Mesendoderm (in vitro differentiated cells): Measurements from ENCODE around the gene ATP1A2.

Experiments used
- DNase-seq: peaks from one replicate; pipeline ENCODE4 v3.0.0; 2013
- H2AK5ac ChIP-seq: 2 replicates; pipeline ENCODE4 v1.6.1; 2013; ENCODE audit warnings: low read length, inconsistent platforms
- H2BK120ac ChIP-seq: 2 replicates; pipeline ENCODE4 v1.6.1; 2013; ENCODE audit warnings: low read depth, mild to moderate bottlenecking, low read length, moderate library complexity, mixed read lengths
- H2BK15ac ChIP-seq: replicated peaks from 2 replicates; pipeline ENCODE4 v1.6.1; 2013; ENCODE audit warnings: low read depth, mild to moderate bottlenecking, moderate library complexity
- H2BK5ac ChIP-seq: 2 replicates; pipeline ENCODE4 v1.6.1; 2013; ENCODE audit warnings: low read length, inconsistent platforms
- H3K18ac ChIP-seq: 2 replicates; pipeline ENCODE4 v1.6.1; 2013; ENCODE audit warnings: mild to moderate bottlenecking, low read length, mixed read lengths
- H3K23ac ChIP-seq: one replicate; pipeline ENCODE4 v1.6.1; 2013; ENCODE audit warnings: low read length
- H3K27ac ChIP-seq: 2 replicates; pipeline ENCODE4 v1.5.1; 2013; ENCODE audit warnings: low read depth, mild to moderate bottlenecking, inconsistent platforms, low read length, moderate library complexity
- H3K27me3 ChIP-seq: 2 replicates; pipeline ENCODE4 v1.6.1; 2013; ENCODE audit warnings: low read length, control low read depth, mild to moderate bottlenecking, inconsistent platforms; ENCODE audit not compliant: insufficient read depth, poor library complexity
- H3K36me3 ChIP-seq: 2 replicates; pipeline ENCODE4 v1.6.1; 2013; ENCODE audit warnings: low read length, inconsistent platforms; ENCODE audit not compliant: control insufficient read depth, insufficient read depth
- H3K4ac ChIP-seq: one replicate; pipeline ENCODE4 v1.6.1; 2013; ENCODE audit warnings: low read depth, mild to moderate bottlenecking, low read length, moderate library complexity
- H3K4me1 ChIP-seq: 2 replicates; pipeline ENCODE4 v1.6.1; 2013; ENCODE audit warnings: low read depth, low read length, inconsistent platforms; ENCODE audit not compliant: control insufficient read depth
- H3K4me2 ChIP-seq: 2 replicates; pipeline ENCODE4 v1.6.1; 2013; ENCODE audit warnings: low read length
- H3K4me3 ChIP-seq: 2 replicates; pipeline ENCODE4 v1.5.1; 2013; ENCODE audit warnings: mild to moderate bottlenecking, low read length
- H3K56ac ChIP-seq: one replicate; pipeline ENCODE4 v1.6.1; 2013; ENCODE audit warnings: low read length
- H3K79me1 ChIP-seq: 2 replicates; pipeline ENCODE4 v1.6.1; 2013; ENCODE audit warnings: low read length, inconsistent platforms
- H3K79me2 ChIP-seq: 2 replicates; pipeline ENCODE4 v1.6.1; 2013; ENCODE audit warnings: mild to moderate bottlenecking, low read length; ENCODE audit not compliant: control insufficient read depth, insufficient read depth
- H3K9ac ChIP-seq: 2 replicates; pipeline ENCODE4 v1.6.1; 2013; ENCODE audit warnings: low read length, inconsistent platforms
- H4K5ac ChIP-seq: one replicate; pipeline ENCODE4 v1.6.1; 2013; ENCODE audit warnings: low read length
- H4K8ac ChIP-seq: one replicate; pipeline ENCODE4 v1.6.1; 2013; ENCODE audit warnings: low read depth, mild to moderate bottlenecking, control low read depth, low read length, moderate library complexity
- WGBS: extraction: QIAGEN DNeasy Blood & Tissue Kit; methylation state at CpG from one replicate; pipeline ENCODE4 v1.1.7; 2013; ENCODE audit warnings: low lambda C conversion rate, missing lambda C conversion rate; ENCODE audit not compliant: insufficient coverage; ENCODE audit errors: extremely low coverage; 5-methylcytosine and 5-hydroxymethylcytosine counted together

Gene ATP1A2

GRCh38 chr1:160087118-160087662 lies 28.4 kb upstream of the ATP1A2 start:
- Histone ChIP-seq H3K4me3 (no peak overlapping the region), H3K9ac (no peak overlapping the region), H2BK15ac (no peak overlapping the region), H4K5ac (no peak overlapping the region), H3K36me3 (peaks cover 1% of the 10 kb centered on the region), H3K79me2 (no peaks in the 10 kb centered on the region), H3K27me3 (peaks cover 2% of the 10 kb centered on the region), H4K8ac (no peak overlapping the region), H2BK5ac (no peak overlapping the region), H3K27ac (no peak overlapping the region), H3K4me2 (no peak overlapping the region), H3K4me1 (no peaks in the 10 kb centered on the region), H3K23ac (no peak overlapping the region), H3K18ac (no peak overlapping the region), H2BK120ac (no peak overlapping the region), H2AK5ac (no peak overlapping the region), H3K56ac (no peak overlapping the region), H3K79me1 (no peaks in the 10 kb centered on the region), H3K4ac (no peak overlapping the region)
- no CpG with 5 or more reads among the region's 12 CpGs for WGBS
- DNase-seq: no peak

GRCh38 chr1:160089883-160090282 lies 25.7 kb upstream of the ATP1A2 start:
- peaks cover 1% of the 10 kb centered on the region for H3K36me3 ChIP-seq
- no peaks in the 10 kb centered on the region for H3K4me1 ChIP-seq
- no peak overlapping the region for H3K56ac ChIP-seq
- H2BK120ac ChIP-seq: no peak overlapping the region
- no peak overlapping the region for H4K5ac ChIP-seq
- H2BK5ac ChIP-seq: no peak overlapping the region
- no peak overlapping the region for H3K18ac ChIP-seq
- no peak overlapping the region for H3K23ac ChIP-seq
- no peak overlapping the region for H3K4me3 ChIP-seq
- no CpG with 5 or more reads among the region's 3 CpGs for WGBS
- H3K27me3 ChIP-seq: no peaks in the 10 kb centered on the region
- no peak overlapping the region for H4K8ac ChIP-seq
- H3K4ac ChIP-seq: no peak overlapping the region
- H3K79me1 ChIP-seq: no peaks in the 10 kb centered on the region
- no peak overlapping the region for H3K9ac ChIP-seq
- no peak for DNase-seq
- H3K4me2 ChIP-seq: no peak overlapping the region
- H2BK15ac ChIP-seq: no peak overlapping the region
- no peak overlapping the region for H3K27ac ChIP-seq
- no peaks in the 10 kb centered on the region for H3K79me2 ChIP-seq
- H2AK5ac ChIP-seq: no peak overlapping the region

- Histone ChIP-seq H2BK5ac (no peak overlapping the region), H3K79me1 (peaks cover 3% of the 10 kb centered on the region), H3K27me3 (no peaks in the 10 kb centered on the region), H3K23ac (no peak overlapping the region), H4K8ac (no peak overlapping the region), H3K36me3 (peaks cover 1% of the 10 kb centered on the region), H3K4me1 (peaks cover 7% of the 10 kb centered on the region), H4K5ac (no peak overlapping the region), H3K4me2 (no peak overlapping the region), H3K4ac (no peak overlapping the region), H3K18ac (no peak overlapping the region), H3K56ac (no peak overlapping the region), H2BK15ac (no peak overlapping the region), H2BK120ac (no peak overlapping the region), H2AK5ac (no peak overlapping the region), H3K79me2 (peaks cover 3% of the 10 kb centered on the region), H3K27ac (no peak overlapping the region), H3K9ac (no peak overlapping the region), H3K4me3 (no peak overlapping the region)
- no peak for DNase-seq
- WGBS: no CpG with 5 or more reads among the region's 4 CpGs
These were observed 24.8 kb upstream of the ATP1A2 start for GRCh38 chr1:160090760-160091159.

DNA sequence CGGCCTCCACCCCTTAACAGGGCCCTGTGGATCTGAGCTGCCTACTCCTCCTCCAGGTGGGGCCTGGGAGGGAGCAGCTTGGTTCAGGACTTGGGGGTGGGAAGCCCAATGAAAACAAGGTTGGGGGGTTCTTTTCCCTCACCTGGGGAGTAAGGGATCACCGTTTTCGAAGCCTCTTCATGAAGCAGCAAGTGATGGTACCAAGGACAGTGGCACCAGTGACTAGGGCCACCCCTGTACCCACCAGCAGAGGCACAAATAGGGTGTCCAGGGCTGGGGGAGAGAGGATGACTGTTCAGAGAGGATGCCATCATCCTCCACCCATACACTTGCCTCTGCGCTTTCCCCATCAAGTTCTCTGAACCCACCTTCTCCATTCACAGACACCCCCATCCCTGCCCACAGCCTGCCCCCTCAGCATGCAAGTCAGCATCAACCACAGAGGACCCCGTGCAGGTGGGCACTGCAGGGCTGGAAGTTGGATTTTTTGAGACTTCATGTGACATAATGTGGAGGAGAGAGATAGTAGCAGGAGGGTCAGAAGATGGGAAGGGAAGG lies 23.8 kb upstream of the ATP1A2 start:
- H3K79me1 ChIP-seq: peaks cover 3% of the 10 kb centered on the region
- H2AK5ac ChIP-seq: no peak overlapping the region
- H2BK120ac ChIP-seq: no peak overlapping the region
- no peak overlapping the region for H3K4ac ChIP-seq
- no peak overlapping the region for H4K8ac ChIP-seq
- H2BK15ac ChIP-seq: no peak overlapping the region
- H3K23ac ChIP-seq: no peak overlapping the region
- H3K4me2 ChIP-seq: no peak overlapping the region
- H3K79me2 ChIP-seq: peaks cover 3% of the 10 kb centered on the region
- H3K4me3 ChIP-seq: no peak overlapping the region
- peaks cover 1% of the 10 kb centered on the region for H3K36me3 ChIP-seq
- H3K56ac ChIP-seq: no peak overlapping the region
- H3K9ac ChIP-seq: no peak overlapping the region
- no CpG with 5 or more reads among the region's 5 CpGs for WGBS
- peaks cover 16% of the 10 kb centered on the region for H3K4me1 ChIP-seq
- DNase-seq: no peak
- no peak overlapping the region for H3K27ac ChIP-seq
- no peak overlapping the region for H2BK5ac ChIP-seq
- H3K18ac ChIP-seq: no peak overlapping the region
- H4K5ac ChIP-seq: no peak overlapping the region
- no peaks in the 10 kb centered on the region for H3K27me3 ChIP-seq

DNA sequence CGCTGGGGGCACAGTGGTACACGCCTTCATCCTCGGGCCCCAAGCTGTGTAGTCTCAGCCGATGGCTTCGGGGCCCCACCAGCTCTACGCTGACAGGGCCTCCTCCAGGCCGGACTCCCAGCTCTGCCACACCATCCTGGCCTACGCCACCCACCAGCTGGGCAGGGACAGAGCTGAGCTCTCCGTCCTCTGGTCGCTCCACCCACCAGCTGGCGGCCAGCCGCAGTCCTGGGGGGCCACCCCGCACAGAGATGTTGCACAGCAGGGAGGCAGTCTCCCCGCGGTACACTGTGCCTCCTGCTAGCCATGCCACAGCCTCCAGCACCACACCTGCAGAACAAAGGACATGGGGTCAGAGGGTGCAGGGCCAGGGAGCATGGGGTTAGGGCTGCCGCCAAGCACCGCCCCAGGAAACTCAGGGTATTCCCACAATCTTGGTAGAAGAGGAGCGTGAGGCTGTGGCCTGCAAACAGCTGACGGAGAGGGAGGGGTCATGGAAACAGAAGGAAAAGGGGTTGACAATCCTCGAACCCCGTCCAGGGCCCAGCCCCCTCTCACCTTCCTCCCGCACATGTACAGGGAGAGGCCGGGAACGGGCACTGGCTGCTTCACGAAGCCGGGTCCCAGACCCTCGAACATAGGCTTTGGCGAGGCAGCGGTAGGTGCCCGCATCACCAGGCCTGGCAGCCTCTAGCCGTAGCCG lies 23.0 kb upstream of the ATP1A2 start:
- H4K5ac ChIP-seq: no peak overlapping the region
- DNase-seq: no peak
- H3K79me1 ChIP-seq: peaks cover 8% of the 10 kb centered on the region
- H3K4ac ChIP-seq: no peak overlapping the region
- no peak overlapping the region for H3K4me3 ChIP-seq
- H3K56ac ChIP-seq: no peak overlapping the region
- no peaks in the 10 kb centered on the region for H3K27me3 ChIP-seq
- no peak overlapping the region for H3K4me2 ChIP-seq
- H2AK5ac ChIP-seq: no peak overlapping the region
- no peak overlapping the region for H2BK5ac ChIP-seq
- H3K36me3 ChIP-seq: peaks cover 1% of the 10 kb centered on the region
- no peak overlapping the region for H3K27ac ChIP-seq
- peaks cover 22% of the 10 kb centered on the region for H3K4me1 ChIP-seq
- no peak overlapping the region for H2BK120ac ChIP-seq
- H3K18ac ChIP-seq: no peak overlapping the region
- H3K79me2 ChIP-seq: peaks cover 5% of the 10 kb centered on the region
- no peak overlapping the region for H3K23ac ChIP-seq
- no peak overlapping the region for H3K9ac ChIP-seq
- no peak overlapping the region for H2BK15ac ChIP-seq
- no peak overlapping the region for H4K8ac ChIP-seq
- no CpG with 5 or more reads among the region's 32 CpGs for WGBS
